Measurements from ENCODE around the gene NPFFR1. TPM values are rescaled to one million over a fixed set of nuclear protein-coding genes. Genes with fewer than 3 reads are reported as not detected.
"Not testable (repeated sequence)": the region's sequence is repeated elsewhere in the genome, so short reads cannot be mapped to it uniquely, and the experiment has no call there.

Gene NPFFR1
- total RNA-seq, 1 donor from 2014 or later = not detected

GRCh38 chr10:70237958-70238536 is 45.8 kb downstream of the NPFFR1 start:
- H3K27ac Mint-ChIP-seq = peak overlapping the region; percentile 26

GRCh38 chr10:70234668-70235447 is 48.9 kb downstream of the NPFFR1 start:
- peaks cover 8% of the 10 kb centered on the region for H3K36me3 Mint-ChIP-seq
- H3K27me3 Mint-ChIP-seq = no peaks in the 10 kb centered on the region
- TF ChIP-seq CTCF (conservative IDR thresholded peaks at IDR 0.05) = no peak
- no peak for DNase-seq (ENCODE audit: extremely low spot score, unreplicated experiment)
- no peaks in the 10 kb centered on the region for H3K9me3 Mint-ChIP-seq
- H3K4me1 Mint-ChIP-seq (ENCODE audit: unreplicated experiment) = peaks cover 16% of the 10 kb centered on the region
- peak overlapping the region; percentile 77 for H3K4me3 Mint-ChIP-seq
- H3K27ac Mint-ChIP-seq = no peak overlapping the region

More at GRCh38 chr10:70237958-70238536, 45.8 kb downstream of the NPFFR1 start:
- not testable (repeated sequence) for H3K27me3 Mint-ChIP-seq; H3K9me3 Mint-ChIP-seq; H3K36me3 Mint-ChIP-seq; DNase-seq (ENCODE audit: extremely low spot score, unreplicated experiment); H3K4me3 Mint-ChIP-seq
- H3K4me1 Mint-ChIP-seq (ENCODE audit: unreplicated experiment) = peaks cover 10% of the 10 kb centered on the region

GRCh38 chr10:70233939-70234300 is 49.9 kb downstream of the NPFFR1 start:
- Mint-ChIP-seq H3K4me3 (peak overlapping the region; percentile 98), H3K4me1 (ENCODE audit: unreplicated experiment) (peaks cover 16% of the 10 kb centered on the region), H3K27ac (peak overlapping the region; percentile 92), H3K27me3 (no peaks in the 10 kb centered on the region), H3K9me3 (no peaks in the 10 kb centered on the region), H3K36me3 (peaks cover 8% of the 10 kb centered on the region)
- no peak for TF ChIP-seq CTCF (conservative IDR thresholded peaks at IDR 0.05)
- no peak for DNase-seq (ENCODE audit: extremely low spot score, unreplicated experiment)

- peak; percentile 99 for DNase-seq (ENCODE audit: extremely low spot score, unreplicated experiment)
- peak; percentile 54 for TF ChIP-seq CTCF (conservative IDR thresholded peaks at IDR 0.05)
- H3K4me3 Mint-ChIP-seq = peak within 1 kb of the TSS; percentile 98
- peak within 1 kb of the TSS; percentile 97 for H3K27ac Mint-ChIP-seq
- peaks cover 8% of the 10 kb centered on the region for H3K36me3 Mint-ChIP-seq
- peaks cover 16% of the 10 kb centered on the region for H3K4me1 Mint-ChIP-seq (ENCODE audit: unreplicated experiment)
- no peaks in the 10 kb centered on the region for H3K9me3 Mint-ChIP-seq
- no peaks in the 10 kb centered on the region for H3K27me3 Mint-ChIP-seq
Observed at GRCh38 chr10:70233109-70233938, 50.5 kb downstream of the NPFFR1 start, which contains the start of gene PPA1. Gene PPA1 (minus strand): TSS chr10:70233429. CDS start chr10:70233327, 102 bp downstream.

GRCh38 chr10:70232859-70233108 is 51.0 kb downstream of the NPFFR1 start:
- H3K9me3 Mint-ChIP-seq = no peaks in the 10 kb centered on the region
- H3K27me3 Mint-ChIP-seq = no peaks in the 10 kb centered on the region

More at GRCh38 chr10:70232859-70233108, 51.0 kb downstream of the NPFFR1 start:
- peaks cover 16% of the 10 kb centered on the region for H3K4me1 Mint-ChIP-seq (ENCODE audit: unreplicated experiment)
- DNase-seq (ENCODE audit: extremely low spot score, unreplicated experiment) = no peak
- peak overlapping the region; percentile 97 for H3K27ac Mint-ChIP-seq
- H3K36me3 Mint-ChIP-seq = peaks cover 8% of the 10 kb centered on the region
- TF ChIP-seq CTCF (conservative IDR thresholded peaks at IDR 0.05) = no peak
- H3K4me3 Mint-ChIP-seq = peak overlapping the region; percentile 98

Measured in type B pancreatic cell (in vitro differentiated cells).